ENCODE data around the gene EFHC1. TPM values are rescaled to one million over a fixed set of nuclear protein-coding genes. Genes with fewer than 3 reads are reported as not detected.

The EFHC1 gene
- total RNA-seq, 1 experiment from 2014 or later: 13.2 TPM

DNA sequence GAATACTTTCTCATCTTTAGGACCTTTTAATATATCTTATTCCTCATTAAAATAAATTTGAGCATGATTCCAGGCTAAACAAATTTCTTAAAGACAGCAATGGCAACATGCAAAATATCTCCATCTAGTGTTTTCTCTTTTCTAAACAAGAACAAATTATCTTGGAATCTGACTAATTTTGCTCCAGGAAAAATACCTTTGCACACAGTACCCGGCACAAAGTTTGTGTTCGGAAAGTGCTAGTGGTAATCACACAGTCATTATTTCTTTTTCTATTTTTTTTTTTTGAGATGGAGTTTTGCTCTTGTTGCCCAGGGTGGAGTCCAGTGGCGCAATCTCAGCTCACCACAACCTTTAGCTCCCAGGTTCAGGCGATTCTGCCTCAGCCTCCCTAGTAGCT, 8.2 kb upstream of the EFHC1 start:
- Histone ChIP-seq H3K23ac (ENCODE audit: insufficient read length, low read depth, low read length) (no peak overlapping the region), H2AFZ (ENCODE audit: low read length) (no peak overlapping the region), H2AK5ac (ENCODE audit: insufficient read length, low read length) (no peak overlapping the region), H3K4me1 (ENCODE audit: insufficient read depth, low read length) (no peaks in the 10 kb centered on the region), H4K20me1 (ENCODE audit: control insufficient read depth, insufficient read depth, insufficient read length) (no peaks in the 10 kb centered on the region), H3K18ac (ENCODE audit: insufficient read length, low read depth, low read length) (no peak overlapping the region), H3K79me1 (ENCODE audit: insufficient read depth, low read depth, low read length, poor library complexity, severe bottlenecking) (no peaks in the 10 kb centered on the region), H2BK5ac (ENCODE audit: insufficient read length, low read length) (no peak overlapping the region), H2BK15ac (ENCODE audit: low read depth, low read length) (no peak overlapping the region), H3K9ac (ENCODE audit: extremely low read depth, insufficient read length, low read length) (no peak overlapping the region), H3T11ph (ENCODE audit: low read length) (no peak overlapping the region), H2BK120ac (ENCODE audit: low read depth, low read length, poor library complexity, severe bottlenecking) (no peak overlapping the region), H3K9me3 (ENCODE audit: control insufficient read depth, low read depth, low read length) (no peaks in the 10 kb centered on the region), H3K4ac (ENCODE audit: low read depth, low read length) (no peak overlapping the region), H2BK20ac (ENCODE audit: low read depth, low read length, poor library complexity, severe bottlenecking) (no peak overlapping the region), H2BK12ac (ENCODE audit: insufficient read length, low read depth, low read length) (no peak overlapping the region), H3K4me2 (ENCODE audit: insufficient read depth, insufficient read length, low read length) (no peak overlapping the region), H4K5ac (ENCODE audit: insufficient read length, low read depth, low read length) (no peak overlapping the region), H3K27me3 (ENCODE audit: insufficient read depth, low read length) (no peaks in the 10 kb centered on the region), H3K79me2 (ENCODE audit: insufficient read depth, low read length) (no peaks in the 10 kb centered on the region), H3K27ac (ENCODE audit: insufficient read length, low read depth, low read length) (no peak overlapping the region), H4K91ac (ENCODE audit: insufficient read length, low read depth, low read length) (no peak overlapping the region), H4K8ac (replicated peaks; ENCODE audit: insufficient read length, low read depth, low read length) (no peak overlapping the region), H3K56ac (ENCODE audit: insufficient read length, low read depth, low read length) (no peak overlapping the region), H3K23me2 (ENCODE audit: insufficient read length, low read depth, low read length, poor library complexity, severe bottlenecking) (no peaks in the 10 kb centered on the region), H3K14ac (ENCODE audit: insufficient read depth, low read length) (no peak overlapping the region)
- WGBS (ENCODE audit: extremely low coverage, insufficient read length, low lambda C conversion rate): no CpG with 5 or more reads among the region's 4 CpGs
- peaks cover 3% of the 10 kb centered on the region; the same call in 1 of the 2 replicates for H3K27me3 Mint-ChIP-seq (ENCODE audit: low read depth)
- H3K4me3 Mint-ChIP-seq: no peak overlapping the region
- no peak for DNase-seq
- H3K36me3 Mint-ChIP-seq (ENCODE audit: insufficient read depth in 1 of 3, low read depth in 3 of 3): no peaks in the 10 kb centered on the region
- TF ChIP-seq, protein P1, sequence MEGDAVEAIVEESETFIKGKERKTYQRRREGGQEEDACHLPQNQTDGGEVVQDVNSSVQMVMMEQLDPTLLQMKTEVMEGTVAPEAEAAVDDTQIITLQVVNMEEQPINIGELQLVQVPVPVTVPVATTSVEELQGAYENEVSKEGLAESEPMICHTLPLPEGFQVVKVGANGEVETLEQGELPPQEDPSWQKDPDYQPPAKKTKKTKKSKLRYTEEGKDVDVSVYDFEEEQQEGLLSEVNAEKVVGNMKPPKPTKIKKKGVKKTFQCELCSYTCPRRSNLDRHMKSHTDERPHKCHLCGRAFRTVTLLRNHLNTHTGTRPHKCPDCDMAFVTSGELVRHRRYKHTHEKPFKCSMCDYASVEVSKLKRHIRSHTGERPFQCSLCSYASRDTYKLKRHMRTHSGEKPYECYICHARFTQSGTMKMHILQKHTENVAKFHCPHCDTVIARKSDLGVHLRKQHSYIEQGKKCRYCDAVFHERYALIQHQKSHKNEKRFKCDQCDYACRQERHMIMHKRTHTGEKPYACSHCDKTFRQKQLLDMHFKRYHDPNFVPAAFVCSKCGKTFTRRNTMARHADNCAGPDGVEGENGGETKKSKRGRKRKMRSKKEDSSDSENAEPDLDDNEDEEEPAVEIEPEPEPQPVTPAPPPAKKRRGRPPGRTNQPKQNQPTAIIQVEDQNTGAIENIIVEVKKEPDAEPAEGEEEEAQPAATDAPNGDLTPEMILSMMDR (conservative IDR thresholded peaks at IDR 0.05): no peak
- H3K27ac Mint-ChIP-seq: no peak overlapping the region
- H3K9me3 Mint-ChIP-seq: no peaks in the 10 kb centered on the region
- peaks cover 3 to 4% of the 10 kb centered on the region in 2 experiments; a peak in 1 of 4 replicates for H3K4me1 Mint-ChIP-seq

Measured in H9 (cell line).